ENCODE results near the gene ASB4.
"Not testable (repeated sequence)": the region's sequence is repeated elsewhere in the genome, so short reads cannot be mapped to it uniquely, and the experiment has no call there.

ASB4 gene

DNA sequence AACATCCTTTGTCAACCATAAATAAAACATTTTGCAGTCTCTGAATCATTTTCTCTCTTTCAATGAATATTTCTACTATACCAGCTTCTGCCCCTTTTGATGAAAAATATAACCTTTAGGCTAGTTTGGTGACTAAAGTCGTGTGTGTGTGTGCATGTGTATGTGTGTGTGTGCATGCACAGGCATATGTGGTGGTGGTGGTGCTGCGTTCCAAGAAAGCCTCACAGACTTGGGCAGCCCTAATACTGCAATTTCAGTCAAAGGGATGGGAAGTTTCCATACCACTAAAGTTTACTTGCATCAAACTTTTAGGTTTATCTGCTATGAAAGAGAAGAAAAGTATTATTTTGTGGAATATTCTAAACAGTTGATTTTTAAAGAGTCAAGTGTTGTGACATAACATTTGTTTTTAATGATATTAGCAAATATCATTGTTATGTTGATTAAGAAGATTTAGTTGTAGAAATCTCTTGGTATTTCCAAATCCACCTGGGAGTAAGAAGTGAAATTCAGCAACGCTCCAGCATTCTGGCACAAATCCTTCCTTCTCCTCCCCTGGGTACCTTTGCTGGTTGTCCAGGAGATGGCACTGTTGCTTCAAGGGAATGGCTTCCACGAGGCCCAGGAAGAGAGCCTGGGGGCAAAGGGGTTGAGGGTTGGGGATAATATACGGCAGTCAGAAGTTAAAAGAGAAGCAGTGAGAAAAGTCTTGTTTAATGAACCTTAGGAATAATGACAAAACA lies 41.5 kb downstream of the ASB4 start:
- peak; percentile 26 for DNase-seq

DNA sequence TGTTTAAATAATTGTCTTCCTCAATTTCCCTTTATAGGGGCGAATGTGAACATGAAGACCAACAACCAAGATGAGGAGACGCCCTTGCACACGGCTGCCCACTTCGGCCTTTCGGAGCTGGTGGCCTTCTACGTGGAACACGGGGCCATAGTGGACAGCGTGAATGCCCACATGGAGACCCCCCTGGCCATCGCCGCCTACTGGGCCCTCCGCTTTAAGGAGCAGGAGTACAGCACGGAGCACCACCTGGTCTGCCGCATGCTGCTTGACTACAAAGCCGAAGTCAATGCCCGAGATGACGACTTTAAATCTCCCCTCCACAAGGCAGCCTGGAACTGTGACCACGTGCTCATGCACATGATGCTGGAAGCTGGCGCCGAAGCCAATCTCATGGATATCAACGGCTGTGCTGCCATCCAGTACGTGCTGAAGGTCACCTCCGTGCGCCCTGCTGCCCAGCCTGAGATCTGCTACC lies 42.1 kb downstream of the ASB4 start:
- no peak for DNase-seq

DNA sequence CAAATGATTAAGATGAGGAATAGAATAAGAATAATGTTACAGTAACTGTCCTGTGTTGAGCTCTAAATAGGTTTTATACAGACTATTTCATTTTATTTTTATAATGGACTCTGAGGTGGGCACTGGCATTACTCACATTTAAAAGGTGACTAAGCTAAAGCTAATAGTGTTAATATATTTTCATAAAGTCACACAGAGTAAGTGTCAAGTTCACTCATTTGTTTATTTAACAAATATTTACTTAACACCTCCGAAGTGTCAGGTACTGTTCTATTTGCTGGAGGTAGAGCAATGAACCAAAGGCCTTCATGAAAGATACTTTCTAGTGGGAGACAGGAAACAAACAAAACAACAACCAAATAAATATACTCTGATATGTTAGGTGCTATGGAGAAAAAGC lies 44.0 kb downstream of the ASB4 start:
- DNase-seq: no peak

DNA sequence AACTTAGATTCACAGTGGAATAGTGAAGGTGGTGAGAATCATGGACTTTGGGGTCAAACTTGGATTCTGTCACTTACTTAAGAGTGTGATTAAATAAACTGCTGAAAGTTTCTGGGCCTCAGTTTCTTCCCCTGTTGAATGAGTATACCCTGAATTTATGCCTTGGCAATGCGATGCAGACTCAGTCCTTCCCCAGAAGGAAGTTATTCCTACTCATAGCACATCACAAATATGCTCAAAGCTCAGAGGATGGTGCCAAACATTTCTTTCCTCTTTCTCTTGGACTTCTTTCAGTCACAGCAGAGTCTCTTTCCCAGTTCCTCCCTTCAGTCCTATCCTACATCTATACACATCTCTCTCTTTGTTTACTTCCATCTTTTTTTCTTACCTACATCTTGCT lies 45.1 kb downstream of the ASB4 start:
- DNase-seq: no peak

DNA sequence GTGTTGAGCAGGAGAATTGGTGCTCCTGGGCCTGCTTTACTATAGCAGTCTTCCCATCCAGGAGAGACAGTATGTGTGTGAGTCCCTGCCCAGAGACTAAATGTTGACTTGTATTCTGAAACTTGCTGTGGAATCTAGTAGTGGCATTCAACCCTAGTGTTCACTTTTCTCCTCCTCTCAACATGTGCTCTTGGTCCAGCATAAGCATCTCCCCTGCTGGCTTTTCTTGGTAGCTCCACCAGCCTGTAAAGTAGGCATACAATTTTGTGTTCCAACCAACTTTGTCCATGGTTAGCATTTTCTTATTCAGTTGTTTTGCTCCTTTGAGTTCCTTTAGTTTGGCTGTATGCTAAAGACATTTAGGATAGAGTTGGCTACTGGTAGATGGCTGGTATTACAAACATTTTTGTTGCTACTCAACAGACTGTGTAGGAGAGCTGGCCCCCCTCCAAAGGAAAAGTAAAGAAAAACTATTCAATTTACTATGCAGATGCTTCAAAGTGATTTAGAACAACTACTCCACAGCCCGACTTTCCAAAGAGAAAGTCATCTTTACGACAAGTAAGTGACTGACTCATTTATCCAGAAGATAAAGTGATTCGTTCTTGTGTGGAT lies 46.0 kb downstream of the ASB4 start:
- DNase-seq: no peak

DNA sequence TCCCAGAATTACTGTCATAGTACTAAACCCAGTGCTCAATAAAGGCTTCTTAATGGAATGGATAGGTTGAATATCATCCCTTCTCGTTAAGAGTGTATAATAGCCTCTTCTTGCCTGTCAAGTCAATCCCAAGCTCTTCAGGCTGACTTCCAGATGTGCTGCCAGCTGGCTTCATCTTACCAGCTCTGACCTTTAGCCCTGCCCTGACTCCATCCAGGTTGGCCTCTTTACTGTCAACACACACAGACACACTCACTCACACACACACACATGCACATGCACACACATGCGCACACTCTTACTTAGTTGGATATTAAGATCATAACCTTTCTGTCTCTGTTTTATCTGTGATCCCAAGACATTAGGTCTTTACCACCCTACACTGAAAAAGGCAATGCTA lies 49.1 kb downstream of the ASB4 start:
- DNase-seq: no peak

DNA sequence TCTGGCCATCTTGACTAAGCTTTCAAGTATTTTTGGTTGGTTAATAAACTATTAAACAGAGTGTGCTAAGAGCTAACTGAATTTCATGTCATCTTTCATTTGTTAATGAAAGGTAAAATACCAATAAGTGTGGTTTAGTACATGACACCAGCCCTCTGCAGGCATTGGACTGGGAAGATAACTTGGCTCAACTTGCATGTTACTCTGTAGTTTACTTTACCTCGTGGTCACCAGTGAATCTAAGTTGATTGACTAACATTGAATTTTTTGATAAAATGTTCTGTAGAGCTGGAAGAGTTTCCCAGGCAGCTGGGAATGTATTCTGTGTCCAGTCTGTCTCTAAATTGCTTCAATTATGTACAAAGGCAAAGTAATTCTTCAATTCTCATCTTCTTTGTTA lies 49.9 kb downstream of the ASB4 start:
- no peak for DNase-seq

DNA sequence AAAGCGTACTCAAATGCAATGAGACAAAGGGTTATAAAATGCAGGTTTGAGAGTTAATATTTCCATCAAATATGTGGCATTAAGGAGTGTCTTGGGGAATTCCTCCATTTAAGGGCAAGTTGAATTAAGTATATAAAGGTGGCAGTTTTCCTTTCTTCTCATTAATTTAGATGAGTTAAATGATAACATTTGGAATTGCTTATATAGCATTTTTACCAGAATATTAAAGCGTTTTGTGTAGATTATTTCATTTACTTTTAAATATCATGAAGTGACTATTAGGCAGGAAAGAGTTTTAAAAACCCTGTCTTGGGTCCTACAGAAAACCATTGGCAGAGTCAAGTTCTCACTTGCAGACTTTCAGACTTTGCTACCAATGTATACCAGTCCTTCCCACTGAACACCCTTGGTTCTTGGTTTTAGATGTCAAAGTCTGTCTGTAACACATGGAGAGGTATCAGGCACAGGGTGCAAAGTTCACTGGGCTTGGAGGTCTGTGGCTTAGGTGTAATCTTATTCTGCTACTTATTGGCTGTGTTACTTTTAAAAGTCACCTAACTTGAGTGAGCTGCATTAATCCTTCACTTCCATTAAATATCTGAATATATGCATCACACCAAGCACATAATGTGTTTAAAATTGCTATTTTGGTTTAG lies 51.0 kb downstream of the ASB4 start:
- no peak for DNase-seq

DNA sequence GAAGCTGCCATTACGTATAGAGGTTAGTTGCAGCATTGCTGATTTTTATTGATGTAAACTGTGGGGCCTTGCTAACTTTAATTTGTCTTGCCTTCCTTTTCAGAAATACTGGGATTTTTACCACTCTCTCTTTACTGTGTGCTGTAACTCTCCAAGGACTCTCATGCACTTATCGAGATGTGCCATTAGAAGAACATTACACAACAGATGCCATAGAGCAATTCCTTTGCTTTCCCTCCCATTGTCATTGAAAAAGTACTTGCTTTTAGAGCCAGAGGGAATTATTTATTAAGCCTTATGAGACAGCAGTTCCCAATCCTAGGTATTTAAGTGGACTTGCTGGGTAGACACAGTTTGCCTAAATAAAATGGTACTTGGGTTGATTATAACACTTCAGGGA lies 51.7 kb downstream of the ASB4 start:
- no peak for DNase-seq

DNA sequence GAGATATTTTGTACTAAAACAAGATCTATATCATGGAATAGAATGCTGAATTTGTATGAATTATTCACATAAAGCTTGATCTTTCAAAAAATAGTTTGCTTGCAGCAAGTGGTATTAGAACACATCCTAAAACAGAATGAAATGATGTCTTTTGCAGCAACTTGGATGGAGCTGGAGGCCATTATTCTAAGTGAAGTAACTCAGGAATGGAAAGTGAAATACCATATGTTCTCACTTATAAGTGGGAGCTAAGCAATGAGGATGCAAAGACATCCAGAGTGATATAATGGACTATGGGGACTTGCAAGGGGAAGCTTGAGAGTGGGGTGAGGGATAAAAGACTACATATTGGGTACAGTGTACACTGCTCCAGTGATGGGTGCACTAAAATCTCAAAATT lies 53.7 kb downstream of the ASB4 start:
- no peak for DNase-seq

DNA sequence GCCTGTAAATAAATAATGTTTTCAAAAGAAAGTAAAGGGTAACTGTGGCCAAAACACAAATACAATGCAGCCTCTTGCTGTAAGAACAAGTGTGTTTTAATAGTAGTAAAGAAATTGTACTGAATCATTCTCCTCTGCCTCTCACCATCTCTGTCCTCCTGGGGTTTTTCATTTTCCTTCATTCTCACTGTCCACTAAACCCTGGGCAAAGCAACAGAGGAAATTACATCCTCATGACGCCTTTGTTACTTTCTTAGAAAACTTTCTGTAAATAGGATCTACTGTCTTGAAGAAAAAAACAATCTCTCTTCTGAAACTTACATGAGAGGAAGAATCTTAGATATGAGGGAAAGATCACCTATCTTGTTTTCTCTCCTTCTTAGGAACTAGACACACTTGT lies 54.6 kb downstream of the ASB4 start:
- DNase-seq: no peak

DNA sequence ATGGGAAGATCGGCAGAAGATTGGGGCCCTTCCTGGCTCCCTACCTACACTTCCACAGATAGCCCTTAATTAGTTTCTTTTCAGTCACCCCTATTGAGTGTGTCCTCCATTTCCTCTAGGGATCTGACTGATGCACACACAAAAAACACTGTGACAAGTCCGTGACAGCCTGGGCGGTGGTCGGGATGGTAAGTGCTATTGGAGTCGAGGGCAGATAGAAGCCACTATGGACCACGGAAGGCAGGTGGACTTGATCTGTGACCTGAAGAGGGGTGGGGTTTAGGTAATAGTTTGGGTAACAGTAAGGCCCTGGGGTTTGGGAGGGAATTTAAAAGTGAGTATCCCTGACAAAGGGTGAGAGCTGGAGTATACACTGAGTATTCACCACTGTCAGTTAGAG lies 57.6 kb downstream of the ASB4 start:
- DNase-seq: no peak

DNA sequence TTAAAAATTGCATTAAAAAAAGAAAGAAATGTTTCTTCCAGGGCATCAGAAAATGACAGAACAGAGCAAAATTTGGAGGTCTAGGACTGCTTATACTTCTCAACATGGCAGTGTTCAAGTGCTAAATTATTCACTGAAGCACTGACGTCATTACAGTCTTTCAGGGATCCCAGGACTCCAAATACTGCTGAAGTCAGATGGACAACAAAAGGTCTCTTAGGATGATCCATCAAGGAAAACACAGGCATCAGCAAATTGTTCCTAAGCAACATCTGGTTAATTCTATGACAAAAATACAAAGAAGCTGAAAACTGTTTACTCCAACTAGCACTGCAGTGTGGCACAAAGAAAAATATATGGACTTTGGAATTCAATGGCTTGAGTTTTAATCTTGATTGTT lies 58.4 kb downstream of the ASB4 start:
- no peak for DNase-seq

DNA sequence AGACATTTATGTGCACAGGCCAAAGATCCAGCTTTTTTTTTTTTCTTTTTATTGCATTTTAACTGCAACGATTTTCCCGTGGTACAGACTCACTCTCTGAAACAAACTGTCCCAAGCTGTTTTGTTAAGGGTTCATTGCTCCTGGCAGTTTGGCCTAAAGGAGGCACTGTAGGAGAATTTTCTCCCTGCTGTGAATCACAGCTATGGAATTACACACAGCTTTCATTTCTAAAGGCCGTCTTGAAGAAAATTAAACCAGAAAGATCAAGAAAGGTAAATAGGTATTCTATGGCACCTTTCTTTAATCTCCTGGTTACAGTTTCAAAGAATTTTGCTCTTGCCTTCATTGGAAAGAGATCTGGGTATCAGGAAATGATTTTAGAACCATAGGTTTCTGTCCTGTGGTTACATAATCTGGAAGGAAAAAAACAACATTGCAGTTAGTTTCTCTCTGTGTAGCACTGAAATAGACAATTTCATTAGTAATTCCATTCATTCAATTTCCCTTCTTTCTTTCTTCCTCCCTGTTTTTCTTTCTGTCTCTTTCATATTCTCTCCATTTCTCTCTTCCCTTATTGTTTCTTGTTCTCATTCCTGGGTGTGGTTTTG lies 59.4 kb downstream of the ASB4 start:
- no peak for DNase-seq

DNA sequence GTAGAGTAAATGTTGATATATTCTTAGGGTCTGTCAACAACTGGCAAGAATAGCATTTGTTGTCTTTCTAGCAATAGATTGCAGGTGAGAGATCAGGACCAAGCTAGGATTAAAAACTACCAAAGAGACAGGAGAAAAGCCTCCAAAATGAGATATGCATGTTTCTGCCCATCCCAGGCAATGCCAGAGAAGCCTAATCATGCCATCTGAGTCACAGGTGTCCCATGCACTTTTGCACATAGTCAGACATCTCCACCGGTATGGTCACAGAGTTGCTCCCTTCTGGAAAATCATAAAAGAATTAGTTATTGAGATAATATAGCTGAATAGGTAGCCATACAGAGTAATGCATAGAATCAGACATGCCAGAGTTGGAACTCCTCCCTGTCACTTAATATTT lies 59.9 kb downstream of the ASB4 start:
- DNase-seq: no peak

DNA sequence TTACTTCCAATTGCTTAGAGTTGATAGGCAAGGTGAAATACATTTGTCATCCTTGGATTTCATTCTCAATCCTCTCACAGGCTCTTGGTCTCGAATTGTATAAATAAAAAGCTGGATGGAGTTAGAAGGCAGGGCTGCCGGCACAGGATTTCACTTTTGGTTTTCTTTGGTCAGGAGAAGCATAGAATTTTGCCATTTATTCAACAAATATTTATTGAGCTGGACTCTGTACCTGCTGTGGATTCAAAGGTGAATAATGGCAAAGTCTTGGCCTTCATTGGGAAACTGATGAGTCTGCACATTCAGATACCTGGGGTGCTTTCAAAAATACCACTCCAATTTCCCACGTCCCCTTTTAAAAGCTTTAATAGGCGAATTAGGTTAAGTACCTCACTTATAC lies 60.9 kb downstream of the ASB4 start:
- no peak for DNase-seq

DNA sequence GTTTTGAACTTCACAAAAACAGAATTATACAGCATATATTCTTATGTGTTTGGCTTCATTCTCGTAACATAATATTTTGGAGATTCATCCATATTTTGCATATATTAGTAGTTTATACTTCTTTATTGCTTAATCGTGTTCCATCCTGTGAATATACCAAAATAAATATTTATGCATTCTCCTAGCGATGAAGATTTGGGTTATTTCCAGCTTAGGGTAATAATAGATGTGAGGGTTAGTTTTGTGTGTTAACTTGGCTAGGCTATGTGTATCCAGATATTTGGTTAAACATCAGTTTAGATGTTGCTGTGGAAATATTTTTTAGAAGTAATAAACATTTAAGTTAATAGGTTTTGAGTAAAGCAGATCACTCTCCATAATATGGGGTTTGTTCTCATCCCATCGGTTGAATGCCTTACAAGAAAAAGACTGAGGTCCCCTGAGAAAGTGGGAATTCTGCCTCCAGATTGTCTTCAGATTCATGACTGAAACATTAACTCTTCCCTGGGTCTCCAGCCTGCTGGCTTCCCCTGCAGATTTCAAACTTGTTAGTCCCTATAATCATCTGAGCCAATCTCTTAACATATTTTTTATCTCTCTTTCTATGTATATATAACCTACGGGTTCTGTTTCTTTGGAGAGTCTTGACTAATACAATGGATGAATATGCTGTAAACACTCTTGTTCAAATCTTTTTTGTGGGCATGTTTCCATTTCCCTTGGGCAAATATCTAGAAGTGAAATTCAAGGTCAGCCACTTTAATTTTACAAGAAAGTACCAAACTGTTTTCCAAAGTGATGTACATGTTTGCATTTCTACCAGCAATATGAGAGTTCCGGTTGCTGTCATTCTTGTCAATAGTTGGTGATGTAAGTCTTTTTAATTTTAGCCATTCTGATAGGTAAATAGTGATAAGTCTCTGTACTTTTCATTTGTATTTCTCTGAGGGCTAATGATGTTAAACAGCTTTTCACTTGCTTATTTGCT lies 61.9 kb downstream of the ASB4 start:
- no peak for DNase-seq

DNA sequence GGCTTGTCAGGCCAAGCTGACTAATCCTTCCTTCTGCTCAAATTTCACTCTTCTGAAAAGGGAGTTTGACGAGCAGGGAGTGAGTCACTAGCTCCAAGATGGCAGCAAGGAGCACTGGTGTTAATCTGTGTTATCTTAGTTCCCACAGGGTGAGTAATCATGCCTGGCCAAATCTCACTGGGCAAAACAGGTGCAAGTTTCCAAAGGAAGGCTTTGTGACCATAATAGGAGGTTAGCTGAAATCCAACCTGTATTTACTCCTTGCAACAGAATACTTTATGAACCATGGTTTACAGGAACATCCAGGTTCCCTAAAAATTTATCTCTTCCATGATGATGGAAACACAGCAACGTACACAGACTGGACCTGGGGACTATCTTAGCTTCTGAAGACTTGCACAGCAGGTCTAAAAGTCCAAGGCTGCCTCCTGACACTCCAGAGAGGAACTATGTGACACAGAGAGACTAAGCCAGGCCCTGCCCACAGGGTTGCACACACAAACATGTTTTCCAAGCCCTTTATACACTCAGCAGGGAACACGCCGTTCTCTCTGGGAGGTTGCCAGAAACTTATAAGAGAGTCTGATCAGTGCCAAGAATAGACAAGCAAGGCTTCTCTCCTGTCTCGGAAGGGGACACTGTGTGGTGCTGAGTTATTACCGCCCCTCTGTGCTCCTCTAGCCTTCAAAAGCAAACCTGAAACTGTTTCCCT lies 64.2 kb downstream of the ASB4 start:
- DNase-seq: no peak

DNA sequence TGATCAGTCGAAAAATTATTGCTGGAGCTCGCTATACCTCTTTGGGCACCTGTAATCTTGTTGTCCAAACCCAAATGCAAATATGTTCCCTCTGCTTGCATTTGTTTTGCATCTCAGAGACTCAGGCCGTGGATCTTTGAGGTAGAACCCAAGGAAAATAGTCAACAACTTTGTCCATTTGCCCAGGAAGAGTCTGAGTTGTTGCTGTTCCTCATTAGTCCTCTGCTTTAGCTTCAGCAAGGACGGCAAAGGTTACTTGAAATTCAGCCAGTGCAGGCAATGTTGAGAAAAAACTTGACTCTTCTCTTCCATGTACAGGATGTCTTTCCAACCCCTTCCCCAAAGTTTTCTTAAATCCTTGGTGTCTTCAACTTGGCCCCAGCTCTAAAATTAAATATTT lies 64.8 kb downstream of the ASB4 start:
- DNase-seq: no peak

DNA sequence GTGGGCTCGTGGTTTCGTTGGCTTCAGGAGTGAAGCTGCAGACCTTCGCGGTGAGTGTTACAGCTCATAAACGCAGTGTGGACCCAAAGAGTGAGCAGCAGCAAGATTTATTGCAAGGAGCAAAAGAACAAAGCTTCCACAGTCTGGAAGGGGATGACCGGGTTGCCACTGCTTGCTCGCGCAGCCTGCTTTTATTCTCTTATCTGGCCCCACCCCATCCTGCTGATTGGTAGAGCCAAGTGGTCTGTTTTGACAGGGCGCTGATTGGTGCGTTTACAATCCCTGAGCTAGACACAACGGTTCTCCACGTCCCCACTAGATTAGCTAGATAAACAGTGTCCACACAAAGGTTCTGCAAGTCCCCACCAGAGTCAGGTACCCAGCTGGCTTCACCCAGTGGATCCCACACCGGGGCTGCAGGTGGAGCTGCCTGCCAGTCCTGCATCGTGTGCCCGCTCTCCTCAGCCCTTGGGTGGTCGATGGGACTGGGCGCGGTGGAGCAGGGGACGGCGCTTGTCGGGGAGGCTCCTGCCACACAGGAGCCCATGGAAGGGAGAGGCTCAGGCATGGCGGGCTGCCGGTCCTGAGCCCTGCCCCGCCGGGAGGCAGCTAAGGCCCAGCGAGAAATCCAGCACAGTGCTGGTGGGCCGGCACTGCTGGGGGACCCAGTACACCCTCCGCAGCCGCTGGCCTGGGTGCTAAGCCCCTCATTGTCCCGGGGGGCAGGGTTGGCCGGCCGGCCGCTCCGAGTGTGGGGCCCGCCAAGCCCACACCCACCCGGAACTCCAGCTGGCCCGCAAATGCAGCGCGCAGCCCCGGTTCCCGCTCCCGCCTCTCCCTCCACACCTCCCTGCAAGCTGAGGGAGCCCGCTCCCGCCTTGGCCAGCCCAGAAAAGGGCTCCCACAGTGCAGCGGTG lies 66.5 kb downstream of the ASB4 start:
- DNase-seq: not testable (repeated sequence)

DNA sequence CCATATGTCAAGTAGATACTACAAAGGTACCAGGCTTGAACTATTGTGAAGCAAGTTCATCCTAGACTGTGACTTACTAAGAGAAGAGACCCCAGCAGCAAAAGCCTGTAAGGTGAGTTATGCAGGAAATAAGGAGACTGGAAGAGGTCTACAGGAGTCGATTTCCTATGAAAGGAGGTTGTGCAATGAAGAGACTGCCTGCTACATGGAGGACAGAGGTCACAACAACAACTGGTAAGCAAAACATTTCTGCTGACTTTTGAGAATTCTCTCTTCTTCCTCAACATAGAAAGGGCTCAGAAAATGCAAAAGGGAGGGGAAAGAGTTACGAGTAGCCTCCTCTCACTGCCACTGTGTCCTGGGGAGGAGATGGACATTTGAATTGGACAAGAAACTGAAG lies 68.2 kb downstream of the ASB4 start:
- DNase-seq: no peak
